Measurements from ENCODE around the gene CIT. TPM values are rescaled to one million over a fixed set of nuclear protein-coding genes. Genes with fewer than 3 reads are reported as not detected.
"Not testable (repeated sequence)": the region's sequence is repeated elsewhere in the genome, so short reads cannot be mapped to it uniquely, and the experiment has no call there.

Gene CIT
- total RNA-seq, 2 donors from 2014 or later = 0.95 to 2.3 TPM

DNA sequence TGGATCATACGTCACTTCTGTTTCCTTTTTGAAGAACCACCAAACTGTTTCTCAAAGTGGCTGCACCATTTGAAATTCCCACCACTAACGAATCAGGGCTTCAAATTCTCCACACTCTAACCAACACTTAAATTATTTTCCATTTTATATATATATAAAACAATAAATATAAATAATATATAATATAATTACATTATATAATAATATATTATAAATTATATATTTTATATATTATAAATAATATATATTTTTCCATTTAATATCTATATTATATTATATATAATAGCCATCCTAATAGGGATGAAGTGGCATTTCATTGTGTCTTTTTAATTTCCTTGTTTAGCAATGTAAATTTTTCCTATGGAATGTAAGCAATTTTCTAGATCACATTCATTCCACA lies 24.6 kb upstream of the CIT start:
- H3K27me3 ChIP-seq (replicated peaks; ENCODE audit: insufficient read depth) = no peaks in the 10 kb centered on the region
- TF ChIP-seq, protein P1, sequence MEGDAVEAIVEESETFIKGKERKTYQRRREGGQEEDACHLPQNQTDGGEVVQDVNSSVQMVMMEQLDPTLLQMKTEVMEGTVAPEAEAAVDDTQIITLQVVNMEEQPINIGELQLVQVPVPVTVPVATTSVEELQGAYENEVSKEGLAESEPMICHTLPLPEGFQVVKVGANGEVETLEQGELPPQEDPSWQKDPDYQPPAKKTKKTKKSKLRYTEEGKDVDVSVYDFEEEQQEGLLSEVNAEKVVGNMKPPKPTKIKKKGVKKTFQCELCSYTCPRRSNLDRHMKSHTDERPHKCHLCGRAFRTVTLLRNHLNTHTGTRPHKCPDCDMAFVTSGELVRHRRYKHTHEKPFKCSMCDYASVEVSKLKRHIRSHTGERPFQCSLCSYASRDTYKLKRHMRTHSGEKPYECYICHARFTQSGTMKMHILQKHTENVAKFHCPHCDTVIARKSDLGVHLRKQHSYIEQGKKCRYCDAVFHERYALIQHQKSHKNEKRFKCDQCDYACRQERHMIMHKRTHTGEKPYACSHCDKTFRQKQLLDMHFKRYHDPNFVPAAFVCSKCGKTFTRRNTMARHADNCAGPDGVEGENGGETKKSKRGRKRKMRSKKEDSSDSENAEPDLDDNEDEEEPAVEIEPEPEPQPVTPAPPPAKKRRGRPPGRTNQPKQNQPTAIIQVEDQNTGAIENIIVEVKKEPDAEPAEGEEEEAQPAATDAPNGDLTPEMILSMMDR (IDR thresholded peaks at IDR 0.05) = no peak
- H3K9me3 ChIP-seq = no peaks in the 10 kb centered on the region
- H3K4me1 ChIP-seq (ENCODE audit: control insufficient read depth in 1 of 2, low read depth in 2 of 2) = no peaks in the 10 kb centered on the region
- H3K27ac ChIP-seq = no peak overlapping the region
- H3K4me3 ChIP-seq = no peak overlapping the region
- no peak for ATAC-seq (ENCODE audit: insufficient number of reproducible peaks, low FRiP score, low read depth)
- H3K36me3 ChIP-seq = no peaks in the 10 kb centered on the region
- no peak for DNase-seq (ENCODE audit: low spot score)

DNA sequence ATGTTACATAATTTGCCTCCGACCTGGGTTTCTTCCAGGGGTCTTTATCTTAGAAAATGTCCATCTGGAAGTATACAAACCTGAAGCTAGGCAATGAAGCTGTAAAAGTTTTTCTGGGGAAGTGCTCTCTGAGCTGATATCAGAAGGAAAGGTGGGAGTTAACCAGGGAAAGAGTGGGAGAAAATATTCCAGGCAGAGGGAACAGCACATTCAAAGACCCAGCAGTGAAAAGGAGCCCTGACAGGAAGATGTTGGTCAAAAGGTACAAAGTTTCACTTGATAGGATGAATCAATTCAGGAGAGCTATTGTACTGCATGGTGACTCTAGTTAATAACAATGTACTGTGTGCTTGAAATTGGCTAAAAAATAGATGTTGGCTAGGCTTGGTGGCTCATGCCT lies 17.8 kb upstream of the CIT start:
- TF ChIP-seq, protein P1 (IDR thresholded peaks at IDR 0.05) = no peak
- Histone ChIP-seq H3K4me3 (no peak overlapping the region), H3K27me3 (replicated peaks; ENCODE audit: insufficient read depth) (no peaks in the 10 kb centered on the region), H3K4me1 (ENCODE audit: control insufficient read depth in 1 of 2, low read depth in 2 of 2) (no peaks in the 10 kb centered on the region), H3K27ac (no peak overlapping the region), H3K36me3 (no peaks in the 10 kb centered on the region), H3K9me3 (no peaks in the 10 kb centered on the region)
- ATAC-seq (ENCODE audit: insufficient number of reproducible peaks, low FRiP score, low read depth) = no peak
- no peak for DNase-seq (ENCODE audit: low spot score)

DNA sequence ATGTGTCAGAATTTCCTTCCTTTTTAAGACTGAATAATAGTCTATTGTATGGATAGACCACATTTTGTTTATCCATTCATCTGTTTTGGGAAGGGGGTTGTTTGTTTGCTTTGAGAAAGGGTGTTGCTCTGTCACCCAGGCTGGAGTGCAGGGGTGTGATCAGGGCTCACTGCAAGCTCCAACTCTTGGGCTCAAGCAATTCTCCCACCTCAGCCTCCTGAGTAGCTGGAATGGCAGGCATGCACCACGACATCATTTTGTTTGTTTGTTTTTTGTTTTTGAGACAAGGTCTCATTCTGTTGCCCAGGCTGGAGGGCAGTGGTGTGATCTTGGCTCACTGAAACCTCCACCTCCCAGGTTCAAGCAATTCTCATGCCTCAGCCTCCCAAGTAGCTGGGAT lies 15.5 kb upstream of the CIT start:
- ATAC-seq (ENCODE audit: insufficient number of reproducible peaks, low FRiP score, low read depth); H3K4me3 ChIP-seq; H3K36me3 ChIP-seq; DNase-seq (ENCODE audit: low spot score); H3K27ac ChIP-seq; H3K27me3 ChIP-seq (replicated peaks; ENCODE audit: insufficient read depth); H3K9me3 ChIP-seq; H3K4me1 ChIP-seq (ENCODE audit: control insufficient read depth in 1 of 2, low read depth in 2 of 2): not testable (repeated sequence)

DNA sequence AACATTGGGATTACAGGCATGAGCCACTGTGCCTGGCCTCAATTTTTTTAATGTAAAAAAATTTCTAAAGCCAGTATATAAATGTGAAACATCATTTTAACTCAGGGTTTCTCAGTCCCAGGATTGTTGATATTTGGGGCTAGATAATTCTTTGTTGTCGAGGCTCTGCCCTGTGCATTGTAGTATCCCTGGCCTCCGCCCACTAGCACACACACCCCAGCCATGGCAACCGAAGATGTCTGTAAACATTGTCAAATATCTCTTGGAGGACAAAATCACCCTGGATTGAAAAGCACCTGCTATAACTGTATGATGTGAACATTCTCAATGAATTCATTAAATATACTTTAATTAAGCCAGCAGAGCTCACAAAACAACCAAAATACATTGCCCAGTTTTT lies 8.4 kb upstream of the CIT start:
- Histone ChIP-seq H3K9me3 (no peaks in the 10 kb centered on the region), H3K27ac (no peak overlapping the region), H3K4me1 (ENCODE audit: control insufficient read depth in 1 of 2, low read depth in 2 of 2) (no peaks in the 10 kb centered on the region), H3K27me3 (replicated peaks; ENCODE audit: insufficient read depth) (no peaks in the 10 kb centered on the region), H3K36me3 (no peaks in the 10 kb centered on the region), H3K4me3 (no peak overlapping the region)
- TF ChIP-seq, protein P1 (IDR thresholded peaks at IDR 0.05) = no peak
- ATAC-seq (ENCODE audit: insufficient number of reproducible peaks, low FRiP score, low read depth) = no peak
- no peak for DNase-seq (ENCODE audit: low spot score)

DNA sequence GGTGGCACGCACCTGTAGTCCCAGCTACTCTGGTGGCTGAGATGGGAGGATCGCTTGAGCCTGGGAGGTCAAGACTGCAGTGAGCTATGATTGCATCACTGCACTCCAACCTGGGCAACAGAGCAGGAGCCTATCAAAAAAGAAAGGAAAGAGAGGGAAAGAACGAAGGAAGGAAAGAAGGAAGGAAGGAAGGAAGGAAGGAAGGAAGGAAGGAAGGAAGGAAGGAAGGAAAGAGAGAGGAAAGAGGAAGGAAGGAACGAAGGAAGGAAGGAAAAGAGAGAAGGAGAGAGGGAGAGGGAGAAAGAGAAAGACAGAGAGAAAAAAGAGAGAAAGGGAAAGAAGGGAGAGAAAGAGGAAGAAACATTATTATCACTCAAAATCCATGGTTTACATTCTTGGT lies 6.7 kb upstream of the CIT start:
- not testable (repeated sequence) for DNase-seq (ENCODE audit: low spot score); H3K36me3 ChIP-seq; H3K27me3 ChIP-seq (replicated peaks; ENCODE audit: insufficient read depth); H3K4me3 ChIP-seq; H3K27ac ChIP-seq; H3K4me1 ChIP-seq (ENCODE audit: control insufficient read depth in 1 of 2, low read depth in 2 of 2); H3K9me3 ChIP-seq; ATAC-seq (ENCODE audit: insufficient number of reproducible peaks, low FRiP score, low read depth)

DNA sequence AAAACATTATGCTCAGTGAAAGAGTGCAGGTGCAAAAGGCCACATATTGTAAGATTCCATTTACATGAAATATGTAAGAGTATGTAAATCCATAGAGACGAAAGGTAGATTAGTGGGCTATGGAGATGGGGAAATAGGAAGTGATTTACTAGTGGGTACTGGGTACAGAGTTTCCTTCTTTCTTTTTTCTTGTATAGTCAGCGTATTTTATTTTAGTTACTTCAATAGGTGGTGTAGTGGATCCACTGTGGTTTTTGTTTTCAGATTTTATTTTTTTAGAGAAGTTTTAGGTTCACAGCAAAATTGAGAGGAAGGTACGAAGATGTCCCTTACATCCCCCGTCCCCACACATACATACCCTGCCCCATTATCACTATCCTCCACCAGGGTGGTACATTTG lies 6.1 kb upstream of the CIT start:
- TF ChIP-seq, protein P1 (IDR thresholded peaks at IDR 0.05) = no peak
- Histone ChIP-seq H3K4me1 (ENCODE audit: control insufficient read depth in 1 of 2, low read depth in 2 of 2) (no peaks in the 10 kb centered on the region), H3K9me3 (no peaks in the 10 kb centered on the region), H3K27ac (no peak overlapping the region), H3K36me3 (no peaks in the 10 kb centered on the region), H3K27me3 (replicated peaks; ENCODE audit: insufficient read depth) (no peaks in the 10 kb centered on the region), H3K4me3 (no peak overlapping the region)
- DNase-seq (ENCODE audit: low spot score) (no peak), ATAC-seq (ENCODE audit: insufficient number of reproducible peaks, low FRiP score, low read depth) (no peak)
